ENCODE results near the gene NUP107.
"Not testable (repeated sequence)": the region's sequence is repeated elsewhere in the genome, so short reads cannot be mapped to it uniquely, and the experiment has no call there.

Gene NUP107

GRCh38 chr12:68686595-68687521 is at the start of gene NUP107:
Gene NUP107 (plus strand): TSS chr12:68686978. CDS start chr12:68687066, 88 bp downstream.
- peak; percentile 96 for DNase-seq

GRCh38 chr12:68637439-68637838 is 49.3 kb upstream of the NUP107 start:
- not testable (repeated sequence) for DNase-seq

GRCh38 chr12:68638171-68638570 is 48.6 kb upstream of the NUP107 start:
- DNase-seq, result no peak

- no peak for DNase-seq
Measured at GRCh38 chr12:68638721-68639395, 47.9 kb upstream of the NUP107 start.

GRCh38 chr12:68639396-68639767 is 47.4 kb upstream of the NUP107 start:
- no peak for DNase-seq

DNA sequence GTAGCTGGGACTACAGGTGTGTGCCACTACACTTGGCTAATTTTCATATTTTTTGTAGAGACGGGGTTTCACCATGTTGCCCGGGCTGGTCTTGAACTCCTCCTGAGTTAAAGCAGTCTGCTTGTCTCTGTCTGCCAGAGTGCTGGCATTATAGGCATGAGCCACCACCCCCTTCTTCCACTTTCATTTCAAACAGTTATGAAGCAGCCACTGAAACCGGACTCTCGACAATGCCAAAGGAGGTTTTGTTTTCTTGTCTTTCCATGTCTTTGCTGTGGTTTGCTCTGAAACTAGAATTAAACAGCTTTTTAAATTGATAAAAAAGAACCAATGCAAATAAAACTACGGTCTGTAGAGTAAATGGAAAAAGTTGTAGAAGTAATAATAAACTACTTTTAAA is 45.6 kb upstream of the NUP107 start:
- no peak for DNase-seq

DNA sequence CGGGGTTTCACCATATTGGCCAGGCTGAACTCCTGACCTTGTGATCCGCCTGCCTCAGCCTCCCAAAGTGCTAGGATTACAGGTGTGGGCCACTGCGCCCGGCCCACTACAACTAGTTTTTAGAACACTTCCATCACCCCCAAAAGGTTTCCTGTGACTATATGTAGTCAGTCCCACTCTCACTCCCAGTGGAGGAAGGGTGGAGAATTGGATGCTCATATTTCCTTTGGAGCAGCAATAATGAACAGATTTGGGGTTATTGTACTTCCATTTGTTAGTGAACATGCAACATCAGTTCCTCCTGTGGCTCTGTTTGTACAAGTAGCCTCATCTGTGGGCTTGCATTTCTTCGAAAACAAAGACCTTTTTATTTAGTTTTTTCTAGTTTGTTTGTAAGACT is 40.3 kb upstream of the NUP107 start:
- DNase-seq, result no peak

- DNase-seq, result no peak
Measured at GRCh38 chr12:68647507-68647906, 39.3 kb upstream of the NUP107 start.

DNA sequence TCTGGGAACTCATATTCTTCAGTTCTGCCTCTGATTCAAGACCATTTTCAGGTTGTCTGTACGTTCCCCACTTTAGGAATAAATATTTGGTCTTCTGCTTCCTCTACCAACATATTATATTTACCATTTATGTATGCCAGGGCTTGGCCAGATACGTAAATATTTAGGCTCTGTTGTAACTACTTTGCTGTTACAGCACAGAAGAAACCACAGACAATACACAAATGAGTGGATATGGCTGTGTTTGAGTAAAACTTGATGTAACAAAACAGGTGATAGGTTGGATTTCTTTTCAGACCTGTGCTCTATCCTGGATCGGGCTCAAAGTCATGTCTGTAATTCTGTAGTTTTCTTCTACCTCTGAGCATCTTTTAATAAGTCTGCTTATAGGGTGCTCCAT is 38.6 kb upstream of the NUP107 start:
- no peak for DNase-seq

DNA sequence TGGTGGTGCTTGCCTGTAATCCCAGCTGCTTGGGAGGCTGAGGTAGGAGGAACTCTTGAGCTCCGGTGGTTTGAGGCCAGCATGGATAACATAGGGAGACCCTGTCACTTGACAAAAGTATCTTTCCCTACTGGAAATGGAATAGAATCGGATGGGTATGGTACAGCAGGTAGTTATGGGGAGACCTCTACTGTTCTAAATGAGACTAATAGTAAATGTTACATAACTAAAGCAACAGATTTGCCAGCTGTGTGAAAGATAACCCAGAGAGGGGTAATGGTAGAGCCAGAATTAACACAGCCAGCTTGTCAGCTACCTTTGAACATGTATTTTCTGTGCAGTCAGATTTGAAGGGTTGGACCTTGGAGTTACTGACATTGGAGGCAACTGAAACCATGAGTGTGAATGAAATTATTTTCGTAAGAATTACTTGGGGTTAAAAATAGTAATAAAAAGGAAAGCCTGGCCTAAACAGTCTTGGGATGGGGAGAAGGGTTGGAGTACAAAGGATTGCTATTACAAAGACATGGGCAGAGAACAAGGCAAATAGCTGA is 21.7 kb upstream of the NUP107 start:
- DNase-seq, result no peak

DNA sequence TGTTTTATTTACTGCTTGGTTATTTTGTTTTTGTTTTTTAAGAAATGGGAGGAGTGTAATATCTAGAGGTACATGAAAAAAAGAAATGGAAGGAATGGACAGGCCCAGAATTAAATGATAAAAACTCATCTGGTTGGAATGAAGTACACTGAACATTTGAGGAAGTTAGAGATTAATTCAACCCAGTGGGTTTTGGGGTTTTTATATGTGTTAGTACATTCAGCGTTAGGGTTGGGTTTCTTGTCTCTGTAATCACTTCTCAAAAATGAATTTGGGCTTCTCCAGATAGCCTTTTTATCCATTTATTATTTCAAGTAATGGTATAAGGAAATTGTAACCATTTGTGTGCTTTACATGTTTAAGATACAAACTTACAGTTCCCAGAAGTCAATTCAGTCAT is 19.5 kb upstream of the NUP107 start:
- no peak for DNase-seq

DNA sequence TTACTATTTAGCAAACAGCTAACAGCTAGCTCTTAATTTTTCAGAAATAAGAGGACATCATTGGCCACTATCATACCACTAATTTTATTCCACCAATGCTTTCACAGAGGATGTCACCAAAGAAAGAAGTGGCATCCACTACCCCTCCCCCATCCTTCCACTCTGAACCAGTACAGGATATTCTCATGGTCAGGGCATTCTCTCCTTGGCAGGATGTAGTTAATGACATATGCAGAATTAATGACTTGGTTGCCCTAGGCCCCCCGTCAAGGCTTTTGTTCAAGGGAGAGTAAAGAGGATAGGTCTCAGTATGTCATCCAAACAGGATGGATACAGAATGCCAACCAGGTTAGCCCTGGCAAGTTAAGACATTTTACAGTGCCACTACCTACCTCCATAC is 18.9 kb upstream of the NUP107 start:
- DNase-seq, result no peak

DNA sequence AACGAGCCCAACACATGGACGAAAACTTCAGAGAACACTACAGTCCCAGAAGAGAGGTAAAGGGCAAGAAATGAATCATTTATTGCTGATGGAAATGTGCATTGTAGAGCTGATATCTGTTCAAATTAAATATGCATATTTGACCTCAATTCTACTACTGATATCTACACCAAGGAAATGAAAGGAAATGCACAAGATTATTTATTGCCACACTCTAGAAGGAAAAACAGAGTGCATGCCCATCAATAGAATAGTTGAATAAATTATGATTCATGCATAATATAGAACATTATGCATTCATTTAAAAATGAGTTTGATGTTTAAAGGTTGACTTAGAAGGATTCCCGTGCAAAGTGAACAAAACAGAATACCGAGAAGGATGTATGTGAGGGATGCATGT is 15.6 kb upstream of the NUP107 start:
- no peak for DNase-seq

DNA sequence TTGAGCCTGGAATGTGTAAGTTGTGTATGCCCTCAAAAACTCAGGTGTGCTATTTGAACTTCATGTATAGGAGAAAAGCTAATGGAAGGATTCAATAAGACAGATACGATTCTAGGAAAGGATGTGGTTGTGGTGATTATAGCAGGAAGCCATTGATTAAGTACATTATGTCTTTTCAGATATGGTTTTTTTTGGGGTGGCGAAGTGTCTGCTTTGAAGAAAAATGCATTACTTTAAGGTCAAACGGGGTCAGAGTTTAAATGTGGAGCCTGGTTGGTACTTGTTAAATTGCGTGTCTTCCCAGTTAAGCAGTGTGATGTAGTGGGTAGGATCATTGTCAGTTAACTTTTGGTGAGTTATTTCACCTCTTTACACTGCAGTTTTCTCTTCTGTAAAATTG is 13.0 kb upstream of the NUP107 start:
- DNase-seq, result no peak

DNA sequence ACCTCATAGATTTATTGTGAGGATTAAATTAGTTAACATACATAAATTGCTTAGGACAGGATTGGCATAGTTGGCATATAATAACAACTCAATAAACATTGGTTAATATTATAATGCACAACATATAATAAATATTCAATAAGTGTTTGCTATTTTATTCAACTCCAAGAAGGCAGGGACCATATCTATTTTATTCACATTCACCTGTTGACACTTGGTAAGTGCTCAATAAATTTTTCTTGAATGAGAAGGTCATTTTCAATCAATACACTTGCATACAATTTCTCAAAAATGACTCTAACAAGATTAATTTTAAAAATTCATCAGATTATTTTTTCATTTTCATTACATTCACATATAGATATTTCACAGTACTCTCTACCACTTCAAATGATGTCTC is 12.4 kb upstream of the NUP107 start:
- no peak for DNase-seq

- peak; percentile 46 for DNase-seq
Measured at GRCh38 chr12:68675101-68675842, 11.5 kb upstream of the NUP107 start.

DNA sequence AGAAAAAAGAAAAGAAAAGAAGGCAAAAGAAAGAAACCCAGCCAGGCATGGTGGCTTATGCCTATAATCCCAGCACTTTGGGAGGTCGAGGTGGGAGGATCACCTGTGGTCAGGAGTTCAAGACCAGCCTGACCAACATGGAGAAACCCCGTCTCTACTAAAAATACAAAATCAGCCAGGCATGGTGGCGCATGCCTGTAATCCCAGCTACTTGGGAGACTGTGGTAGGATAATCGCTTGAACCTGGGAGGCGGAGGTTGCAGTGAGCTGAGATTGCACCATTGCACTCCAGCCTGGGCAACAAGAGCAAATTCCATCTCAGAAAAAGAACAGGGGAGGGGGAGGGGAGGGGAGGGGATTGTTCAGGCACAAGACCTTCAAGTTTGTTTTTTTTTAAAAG is 9.9 kb upstream of the NUP107 start:
- not testable (repeated sequence) for DNase-seq

DNA sequence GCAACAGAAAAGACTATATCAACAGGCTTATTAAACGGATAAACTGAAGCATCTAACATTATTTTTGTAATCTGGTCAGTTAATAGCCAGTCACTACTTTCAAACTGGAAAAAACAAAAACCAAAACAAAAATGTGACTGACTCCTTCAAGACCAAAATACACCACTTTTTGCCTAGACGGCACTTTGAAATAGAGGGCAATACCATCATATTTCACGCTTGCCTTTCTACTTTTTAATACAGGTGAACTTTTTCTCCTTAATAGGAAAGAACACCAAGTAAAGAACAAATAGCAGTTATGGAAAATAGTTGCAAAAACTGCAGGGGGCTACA is 550 bp upstream of the NUP107 start:
- no peak for DNase-seq

- DNase-seq, result no peak
Measured at GRCh38 chr12:68695454-68695853, 8.7 kb downstream of the NUP107 start.

DNA sequence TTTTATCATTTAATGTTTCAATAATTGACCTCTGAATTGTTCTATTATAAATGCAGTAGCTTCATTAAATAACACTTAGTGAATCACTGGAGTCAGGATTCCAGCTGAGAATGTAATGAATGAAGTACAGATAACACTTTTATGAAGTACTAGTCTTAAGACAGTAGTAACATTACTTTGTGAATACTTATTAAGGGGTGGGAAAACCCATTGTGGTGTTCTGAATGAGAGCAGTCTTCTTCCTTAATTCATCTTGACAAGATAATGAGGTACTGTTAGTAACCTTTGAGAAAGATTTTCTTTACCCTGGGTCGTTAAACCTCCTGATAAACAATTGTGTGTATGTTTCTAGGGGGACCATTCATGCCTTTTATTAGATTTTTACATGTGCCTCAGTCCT is 12.7 kb downstream of the NUP107 start:
- no peak for DNase-seq

DNA sequence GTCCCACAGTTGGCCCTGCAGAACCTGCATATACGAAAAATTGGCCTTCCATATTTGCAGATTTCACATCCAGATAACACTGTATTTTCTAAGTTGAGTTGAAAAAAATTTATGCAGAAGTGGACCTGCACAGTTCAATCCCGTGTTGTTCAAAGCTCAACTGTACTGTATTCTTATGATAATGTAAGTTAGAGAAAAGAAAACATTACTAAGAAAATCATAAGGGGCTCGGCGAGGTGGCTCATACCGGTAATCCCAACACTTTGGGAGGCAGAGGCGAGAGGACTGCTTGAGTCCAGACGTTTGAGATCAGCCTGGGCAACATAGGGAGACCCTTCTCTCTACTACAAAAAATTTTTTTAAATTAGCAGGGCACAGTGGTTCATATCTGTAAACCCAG is 41.0 kb downstream of the NUP107 start:
- DNase-seq, result no peak

GRCh38 chr12:68733661-68734071 is 46.9 kb downstream of the NUP107 start:
- no peak for DNase-seq

DNA sequence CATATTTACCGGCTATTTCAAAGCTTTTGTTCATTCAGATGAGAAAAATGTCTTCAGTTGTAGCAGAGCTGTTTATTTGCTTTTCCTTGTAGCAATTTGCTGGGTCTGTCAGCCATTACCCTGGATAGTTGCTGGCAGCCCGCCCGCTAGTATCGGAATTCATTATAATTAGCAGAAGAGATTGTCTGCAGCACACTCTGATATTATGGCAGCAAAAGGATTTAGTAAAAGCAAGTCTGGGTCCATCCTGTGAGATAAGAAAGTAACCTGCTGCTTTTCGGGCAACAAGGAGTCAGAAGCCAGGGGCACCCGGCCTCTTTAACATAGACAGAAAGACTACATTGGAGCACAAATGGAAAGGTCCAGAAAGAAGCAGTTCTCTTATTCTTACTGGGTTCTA is 53.1 kb downstream of the NUP107 start:
- no peak for DNase-seq

GRCh38 chr12:68743356-68743755 is 56.6 kb downstream of the NUP107 start:
- no peak for DNase-seq
